GM12878 (cell line): ENCODE results near the gene KLRD1. TPM values are rescaled to one million over a fixed set of nuclear protein-coding genes. Genes with fewer than 3 reads are reported as not detected.

ENCODE experiments used
- ATAC-seq: fragments of 200-7000 bp; cut with Tn5 transposase; 3 replicates; pipeline ENCODE4 v1.9.1; 2020; ENCODE audit warnings: mild to moderate bottlenecking, moderate library complexity
- BruUV-seq: library from RNA; stranded (reverse); fragments of 400-500 nt; replicated peaks from 2 replicates; lab custom pipeline; 2021; lab: Mats Ljungman, UMichigan
- CTCF ChIA-PET: fragments of 300-600 bp; sonication (Branson Sonifier 250); formaldehyde crosslinking; extraction: SDS; loops from one replicate; lab custom pipeline; 2021; ENCODE audit warnings: inconsistent platforms; lab: Yijun Ruan, JAX
- POLR2A ChIA-PET: fragments of 350-600 bp; formaldehyde crosslinking; extraction: SDS; loops from one replicate; lab custom pipeline; 2021; ENCODE audit warnings: inconsistent platforms; lab: Charles Lee
- RAD21 ChIA-PET: fragments of 300-600 bp; sonication (Branson Sonifier 250); formaldehyde crosslinking; loops from one replicate; lab custom pipeline; 2023; ENCODE audit warnings: antibody characterized with exemption; ENCODE audit not compliant: unreplicated experiment; lab: Charles Lee
- SMC1A ChIA-PET: fragments of 300-600 bp; sonication (Branson Sonifier 250); formaldehyde crosslinking; loops from one replicate; lab custom pipeline; 2023; ENCODE audit not compliant: unreplicated experiment, uncharacterized antibody; lab: Charles Lee
- DNase-seq: peaks from one replicate; pipeline ENCODE4 v3.0.0-alpha.2; 2011; ENCODE audit warnings: low read depth, low spot score
- FAIRE-seq: peaks from 3 replicates; lab custom pipeline; 2011; peaks lifted over from hg19 to GRCh38; lab: Jason Lieb, UNC
- H2AFZ ChIP-seq: 2 replicates; pipeline ENCODE4 v1.6.0; 2011; ENCODE audit warnings: low read depth, low read length, control low read depth; ENCODE audit not compliant: control insufficient read depth
- H3K27ac ChIP-seq: 2 replicates; pipeline ENCODE4 v1.5.1; 2011; ENCODE audit warnings: control low read depth; ENCODE audit not compliant: control insufficient read depth, insufficient read depth
- H3K27me3 ChIP-seq, 2 experiments: replicated peaks in 1 of 2; 2 replicates each; pipeline versions ENCODE4 v1.6.0 to v1.6.1; 2011; ENCODE audit warnings: low read length in 1 of 2; ENCODE audit not compliant: control insufficient read depth in 2 of 2, insufficient read depth in 2 of 2
- H3K36me3 ChIP-seq, 2 experiments: 2 replicates each; pipeline ENCODE4 v1.5.1; 2011; ENCODE audit warnings: low read length in 1 of 2; ENCODE audit not compliant: control insufficient read depth in 2 of 2, insufficient read depth in 2 of 2
- H3K4me1 ChIP-seq: 2 replicates; pipeline ENCODE4 v1.6.1; 2011; ENCODE audit warnings: mild to moderate bottlenecking, low read length, moderate library complexity, mixed read lengths; ENCODE audit not compliant: control insufficient read depth, insufficient read depth
- H3K4me2 ChIP-seq: 2 replicates; pipeline ENCODE4 v1.6.0; 2011; ENCODE audit warnings: control low read depth; ENCODE audit not compliant: control insufficient read depth, insufficient read depth
- H3K4me3 ChIP-seq: fragments of 200-600 bp; sonication (generic); 2 replicates; pipeline ENCODE4 v1.5.1; 2016
- H3K79me2 ChIP-seq: 2 replicates; pipeline ENCODE4 v1.6.0; 2011; ENCODE audit warnings: low read length; ENCODE audit not compliant: control insufficient read depth, insufficient read depth
- H3K9ac ChIP-seq: 2 replicates; pipeline ENCODE4 v1.8.0; 2011; ENCODE audit warnings: low read length, control low read depth, mixed read lengths; ENCODE audit not compliant: control insufficient read depth, insufficient read depth
- H3K9me3 ChIP-seq: replicated peaks from 3 replicates; pipeline ENCODE4 v1.5.1; 2011; ENCODE audit warnings: mild to moderate bottlenecking, low read length; ENCODE audit not compliant: control insufficient read depth, insufficient read depth
- H4K20me1 ChIP-seq: 2 replicates; pipeline ENCODE4 v1.6.0; 2011; ENCODE audit not compliant: control insufficient read depth, insufficient read depth
- CEBPB ChIP-seq, 2 experiments: fragments of 150-350 bp in 1 of 2; IDR thresholded peaks; 2 replicates each; pipeline ENCODE4 v1.6.1; 2012 to 2014; ENCODE audit warnings: low read depth in 2 of 2, low read length in 2 of 2, borderline replicate concordance in 1 of 2, inconsistent platforms in 1 of 2
- FOXK2 ChIP-seq: fragments of 450-650 bp; IDR thresholded peaks from 2 replicates; pipeline ENCODE4 v1.6.1; 2017; ENCODE audit warnings: mild to moderate bottlenecking, moderate library complexity
- GABPA ChIP-seq: IDR thresholded peaks from 2 replicates; pipeline ENCODE4 v1.6.1; 2014; ENCODE audit warnings: antibody characterized with exemption, low read depth, mild to moderate bottlenecking, inconsistent platforms
- HDAC2 ChIP-seq: fragments of 200-600 bp; sonication (generic); IDR thresholded peaks from 2 replicates; pipeline ENCODE4 v1.6.1; 2017
- IRF4 ChIP-seq: IDR thresholded peaks from 2 replicates; pipeline ENCODE4 v1.6.1; 2011; ENCODE audit warnings: low read depth, low read length
- JUNB ChIP-seq: IDR thresholded peaks from 2 replicates; pipeline ENCODE4 v1.6.1; 2016; ENCODE audit warnings: antibody characterized with exemption, mild to moderate bottlenecking
- KLF5 ChIP-seq: fragments of 450-650 bp; IDR thresholded peaks from 2 replicates; pipeline ENCODE4 v1.6.1; 2014; ENCODE audit warnings: mild to moderate bottlenecking; ENCODE audit not compliant: partially characterized antibody
- LARP7 ChIP-seq: fragments of 450-650 bp; IDR thresholded peaks from 2 replicates; pipeline ENCODE4 v1.6.1; 2017; ENCODE audit warnings: mild to moderate bottlenecking
- MYB ChIP-seq: fragments of 150-350 bp; IDR thresholded peaks from 2 replicates; pipeline ENCODE4 v1.6.1; 2014; ENCODE audit warnings: mild to moderate bottlenecking, low read depth, low read length, borderline replicate concordance
- RAD21 ChIP-seq: IDR thresholded peaks from 2 replicates; pipeline ENCODE4 v1.6.1; 2011; ENCODE audit warnings: mild to moderate bottlenecking, low read depth, low read length, moderate library complexity; ENCODE audit not compliant: insufficient read depth
- SMAD5 ChIP-seq: IDR thresholded peaks from 2 replicates; pipeline ENCODE4 v1.6.1; 2016; ENCODE audit warnings: antibody characterized with exemption, low read depth
- SPI1 ChIP-seq: IDR thresholded peaks from 2 replicates; pipeline ENCODE4 v1.6.1; 2011; ENCODE audit warnings: low read depth, mild to moderate bottlenecking, low read length, moderate library complexity, borderline replicate concordance; ENCODE audit not compliant: insufficient read depth
- SRF ChIP-seq, 2 experiments: IDR thresholded peaks; 2 replicates each; pipeline ENCODE4 v1.6.1; 2011; ENCODE audit warnings: low read depth in 2 of 2, low read length in 2 of 2, mild to moderate bottlenecking in 1 of 2, moderate library complexity in 1 of 2
- TCF12 ChIP-seq: IDR thresholded peaks from 2 replicates; pipeline ENCODE4 v1.6.1; 2011; ENCODE audit warnings: low read depth, mild to moderate bottlenecking, low read length
- TCF7 ChIP-seq: IDR thresholded peaks from 2 replicates; pipeline ENCODE4 v1.6.1; 2014; ENCODE audit warnings: antibody characterized with exemption, borderline replicate concordance
- WGBS: methylation state at CpG from one replicate; pipeline ENCODE4 v1.1.6; 2016; ENCODE audit warnings: low lambda C conversion rate; ENCODE audit not compliant: insufficient replicate concordance, insufficient coverage; ENCODE audit errors: missing lambda C conversion rate; 5-methylcytosine and 5-hydroxymethylcytosine counted together
- in situ Hi-C: fragments of 300-500 bp; cut with MboI; formaldehyde crosslinking; loops from 9 replicates; pipeline ENCODE4 v1.14.3; 2018; ENCODE audit warnings: mixed read lengths
- intact Hi-C: fragments of 100-400 bp; cut with micrococcal nuclease; formaldehyde crosslinking; loops from one replicate; pipeline ENCODE4 v1.14.2; 2022; ENCODE audit not compliant: unreplicated experiment
- polyA plus RNA-seq, 11 experiments: library from polyadenylated mRNA; depleted of rRNA in 4 of 11; unstranded in 6 of 11; stranded (reverse) in 5 of 11; fragments of >200 nt; fragmentation: Nextera tagmentation in 4 of 11; fragmentation: Illumina TruSeq in 1 of 11; extraction: Ambion mirVana in 4 of 11; extraction: Trizol in 1 of 11; gene quantifications; 1 replicate in 1 of 11; 2 replicates in 10 of 11; pipeline versions ENCODE4 v1.2.1 to v1.2.3, GENCODE V29; 2011 to 2016; ENCODE audit warnings: inconsistent platforms in 2 of 11, missing spikeins in 2 of 11, low read depth in 1 of 11
- total RNA-seq, 4 experiments: library from RNA; depleted of rRNA in 3 of 4; stranded (reverse); fragments of >200 nt in 3 of 4; fragmentation: Illumina TruSeq in 1 of 4; extraction: Trizol in 1 of 4; gene quantifications; 2 replicates each; pipeline versions ENCODE4 v1.2.1 to v1.2.3, GENCODE V29; 2013 to 2021
- TF ChIP-seq, protein P1 (sequence below): fragments of 150-350 bp; IDR thresholded peaks from 2 replicates; pipeline ENCODE4 v1.6.1; 2014; ENCODE audit warnings: mild to moderate bottlenecking, low read depth, low read length
- TF ChIP-seq, protein P2 (sequence below): fragments of 450-650 bp; formaldehyde crosslinking; IDR thresholded peaks from 2 replicates; pipeline ENCODE4 v1.5.0; 2022; ENCODE audit warnings: mild to moderate bottlenecking, missing genetic modification characterization

The KLRD1 gene
- total and polyA plus RNA-seq, 10 of the 15 experiments (the other 5 are each of a cell fraction or from before 2014, with no cell fraction given), result under 0.01 to 0.50 (median 0.13) TPM; not detected in 4

DNA sequence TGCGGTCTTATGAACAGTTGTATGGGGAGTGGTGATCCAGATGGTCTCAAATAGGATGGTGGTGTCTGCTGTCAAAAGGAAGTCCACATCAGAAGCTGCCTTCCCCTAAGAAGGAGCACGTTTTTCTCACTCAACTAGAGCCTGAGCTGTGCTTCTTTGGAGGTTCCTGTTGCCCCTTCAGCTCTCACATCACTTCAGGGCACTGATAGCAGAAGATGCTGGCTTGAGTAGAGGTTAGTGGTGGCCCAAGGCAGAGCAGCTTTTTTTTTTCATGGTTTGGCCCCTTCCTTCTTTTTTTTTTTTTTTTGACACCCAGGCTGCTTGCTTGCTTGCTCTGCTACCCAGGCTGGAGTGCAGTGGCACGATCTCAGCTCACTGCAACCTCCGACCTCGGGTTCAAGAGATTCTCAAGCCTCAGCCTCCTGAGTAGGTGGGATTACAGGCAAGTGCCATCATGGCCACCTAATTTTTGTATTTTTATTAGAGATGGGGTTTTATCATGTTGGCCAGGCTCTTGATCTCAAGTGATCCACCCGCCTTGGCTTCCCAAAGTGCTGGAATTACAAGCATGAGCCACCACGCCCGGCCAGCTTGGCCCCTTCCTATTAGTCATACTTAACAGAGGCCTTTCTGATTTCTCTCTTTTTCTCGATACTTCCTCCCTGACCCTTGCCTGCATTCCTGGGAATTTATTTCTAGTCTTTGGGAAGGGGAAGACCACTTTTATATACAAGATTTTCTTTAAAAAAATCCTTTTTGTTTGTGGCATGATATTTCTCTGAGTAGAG, 31.6 kb downstream of the KLRD1 start:
- BruUV-seq, result no TSS peak
- ChIA-PET RAD21 (no interaction called here), SMC1A (interaction anchor here (0.5 to 1.0 kb wide), 3 partner anchors 11 to 220 kb away, joined by 3 read pairs; no protein-coding TSS in a partner anchor), CTCF (no interaction called here), POLR2A (no interaction called here)
- ATAC-seq, result no peak
- Histone ChIP-seq H3K9me3 (peaks cover 3% of the 10 kb centered on the region; the same call in 2 of the 3 replicates), H3K4me2 (no peak overlapping the region), H3K79me2 (no peaks in the 10 kb centered on the region), H2AFZ (no peak overlapping the region), H3K36me3 (no peaks in the 10 kb centered on the region), H4K20me1 (no peaks in the 10 kb centered on the region), H3K9ac (no peak overlapping the region), H3K4me1 (no peaks in the 10 kb centered on the region), H3K4me3 (no peak overlapping the region), H3K27me3 (no peaks in the 10 kb centered on the region), H3K27ac (no peak overlapping the region)
- 55% methylated on average over 9 of the region's 9 CpGs for WGBS
- TF ChIP-seq JUNB, result no peak
- no peak for TF ChIP-seq HDAC2
- no peak for TF ChIP-seq TCF12
- no peak for TF ChIP-seq IRF4
- no peak for TF ChIP-seq SPI1
- TF ChIP-seq, protein P1, sequence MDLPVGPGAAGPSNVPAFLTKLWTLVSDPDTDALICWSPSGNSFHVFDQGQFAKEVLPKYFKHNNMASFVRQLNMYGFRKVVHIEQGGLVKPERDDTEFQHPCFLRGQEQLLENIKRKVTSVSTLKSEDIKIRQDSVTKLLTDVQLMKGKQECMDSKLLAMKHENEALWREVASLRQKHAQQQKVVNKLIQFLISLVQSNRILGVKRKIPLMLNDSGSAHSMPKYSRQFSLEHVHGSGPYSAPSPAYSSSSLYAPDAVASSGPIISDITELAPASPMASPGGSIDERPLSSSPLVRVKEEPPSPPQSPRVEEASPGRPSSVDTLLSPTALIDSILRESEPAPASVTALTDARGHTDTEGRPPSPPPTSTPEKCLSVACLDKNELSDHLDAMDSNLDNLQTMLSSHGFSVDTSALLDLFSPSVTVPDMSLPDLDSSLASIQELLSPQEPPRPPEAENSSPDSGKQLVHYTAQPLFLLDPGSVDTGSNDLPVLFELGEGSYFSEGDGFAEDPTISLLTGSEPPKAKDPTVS, result no peak
- no peak for TF ChIP-seq GABPA
- no peak for TF ChIP-seq SRF (IDR thresholded peaks at IDR 0.05; ENCODE audit: low read depth in 2 of 2, low read length in 2 of 2)
- no peak for TF ChIP-seq MYB
- TF ChIP-seq, protein P2, sequence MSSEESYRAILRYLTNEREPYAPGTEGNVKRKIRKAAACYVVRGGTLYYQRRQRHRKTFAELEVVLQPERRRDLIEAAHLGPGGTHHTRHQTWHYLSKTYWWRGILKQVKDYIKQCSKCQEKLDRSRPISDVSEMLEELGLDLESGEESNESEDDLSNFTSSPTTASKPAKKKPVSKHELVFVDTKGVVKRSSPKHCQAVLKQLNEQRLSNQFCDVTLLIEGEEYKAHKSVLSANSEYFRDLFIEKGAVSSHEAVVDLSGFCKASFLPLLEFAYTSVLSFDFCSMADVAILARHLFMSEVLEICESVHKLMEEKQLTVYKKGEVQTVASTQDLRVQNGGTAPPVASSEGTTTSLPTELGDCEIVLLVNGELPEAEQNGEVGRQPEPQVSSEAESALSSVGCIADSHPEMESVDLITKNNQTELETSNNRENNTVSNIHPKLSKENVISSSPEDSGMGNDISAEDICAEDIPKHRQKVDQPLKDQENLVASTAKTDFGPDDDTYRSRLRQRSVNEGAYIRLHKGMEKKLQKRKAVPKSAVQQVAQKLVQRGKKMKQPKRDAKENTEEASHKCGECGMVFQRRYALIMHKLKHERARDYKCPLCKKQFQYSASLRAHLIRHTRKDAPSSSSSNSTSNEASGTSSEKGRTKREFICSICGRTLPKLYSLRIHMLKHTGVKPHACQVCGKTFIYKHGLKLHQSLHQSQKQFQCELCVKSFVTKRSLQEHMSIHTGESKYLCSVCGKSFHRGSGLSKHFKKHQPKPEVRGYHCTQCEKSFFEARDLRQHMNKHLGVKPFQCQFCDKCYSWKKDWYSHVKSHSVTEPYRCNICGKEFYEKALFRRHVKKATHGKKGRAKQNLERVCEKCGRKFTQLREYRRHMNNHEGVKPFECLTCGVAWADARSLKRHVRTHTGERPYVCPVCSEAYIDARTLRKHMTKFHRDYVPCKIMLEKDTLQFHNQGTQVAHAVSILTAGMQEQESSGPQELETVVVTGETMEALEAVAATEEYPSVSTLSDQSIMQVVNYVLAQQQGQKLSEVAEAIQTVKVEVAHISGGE (CRISPR knock-in tag), result no peak
- no peak for TF ChIP-seq SMAD5
- TF ChIP-seq FOXK2, result no peak
- TF ChIP-seq RAD21, result no peak
- no peak for TF ChIP-seq KLF5
- no peak for TF ChIP-seq CEBPB (IDR thresholded peaks at IDR 0.05; ENCODE audit: borderline replicate concordance in 1 of 2, low read depth in 2 of 2, low read length in 2 of 2)
- no peak for TF ChIP-seq LARP7
- no peak for TF ChIP-seq TCF7
- no peak for FAIRE-seq
- intact Hi-C loops, result loop anchor here (10.0 kb wide), 1 partner anchor 336 kb away; the partner anchor contains the start of gene STYK1
- DNase-seq, result no peak
- in situ Hi-C loops, result loop anchor here (10.0 kb wide), 1 partner anchor 1534 kb away; no protein-coding TSS in a partner anchor
